HepG2 (cell line): ENCODE results near the gene POLR3GL. TPM values are rescaled to one million over a fixed set of nuclear protein-coding genes. Genes with fewer than 3 reads are reported as not detected.
A peak's percentile ranks its signal among the peaks of the same experiment; 100 is the strongest.

Source experiments
- ARNTL ChIP-seq: sonication (generic); formaldehyde crosslinking; IDR thresholded peaks from 2 replicates; pipeline ENCODE4 v1.4.0; 2020; ENCODE audit warnings: mild to moderate bottlenecking, missing genetic modification reagents
- ELF1 ChIP-seq: sonication (generic); formaldehyde crosslinking; IDR thresholded peaks from 2 replicates; pipeline ENCODE4 v1.4.0; 2020; ENCODE audit warnings: missing genetic modification reagents
- FOXO4 ChIP-seq: sonication (generic); formaldehyde crosslinking; conservative IDR thresholded peaks from 2 replicates; pipeline ENCODE4 v1.8.1; 2023; ENCODE audit warnings: missing genetic modification reagents
- GATAD2A ChIP-seq: IDR thresholded peaks from 2 replicates; pipeline ENCODE4 v1.6.1; 2016
- IRX3 ChIP-seq: sonication (generic); formaldehyde crosslinking; IDR thresholded peaks from 2 replicates; pipeline ENCODE4 v1.8.1; 2023; ENCODE audit warnings: mild to moderate bottlenecking, low read depth, missing genetic modification reagents, borderline replicate concordance
- ISX ChIP-seq: sonication (generic); formaldehyde crosslinking; conservative IDR thresholded peaks from 2 replicates; pipeline ENCODE4 v1.5.0; 2020; ENCODE audit warnings: missing genetic modification reagents
- MTERF4 ChIP-seq: sonication (generic); formaldehyde crosslinking; IDR thresholded peaks from 2 replicates; pipeline ENCODE4 v1.8.0; 2023; ENCODE audit warnings: mild to moderate bottlenecking, missing genetic modification reagents
- NFKB2 ChIP-seq: sonication (generic); formaldehyde crosslinking; IDR thresholded peaks from 2 replicates; pipeline ENCODE4 v1.4.0; 2020; ENCODE audit warnings: missing genetic modification reagents, borderline replicate concordance
- PAX8 ChIP-seq: sonication (generic); formaldehyde crosslinking; IDR thresholded peaks from 2 replicates; pipeline ENCODE4 v1.8.0; 2022; ENCODE audit warnings: mild to moderate bottlenecking, missing genetic modification reagents, borderline replicate concordance
- REXO4 ChIP-seq: sonication (generic); formaldehyde crosslinking; IDR thresholded peaks from 2 replicates; pipeline ENCODE4 v1.8.0; 2022; ENCODE audit warnings: missing genetic modification reagents, mild to moderate bottlenecking, borderline replicate concordance
- SIX1 ChIP-seq: sonication (generic); formaldehyde crosslinking; IDR thresholded peaks from 2 replicates; pipeline ENCODE4 v1.4.0; 2020; ENCODE audit warnings: missing genetic modification reagents, borderline replicate concordance
- TARDBP ChIP-seq: sonication (generic); formaldehyde crosslinking; IDR thresholded peaks from 2 replicates; pipeline ENCODE4 v1.8.0; 2022; ENCODE audit warnings: mild to moderate bottlenecking, missing genetic modification reagents
- TBX2 ChIP-seq: sonication (generic); formaldehyde crosslinking; IDR thresholded peaks from 2 replicates; pipeline ENCODE4 v1.5.0; 2020; ENCODE audit warnings: missing genetic modification reagents, mild to moderate bottlenecking, borderline replicate concordance
- ZBTB39 ChIP-seq: sonication (generic); formaldehyde crosslinking; IDR thresholded peaks from 2 replicates; pipeline ENCODE4 v1.5.0; 2020; ENCODE audit warnings: missing genetic modification reagents
- ZFAT ChIP-seq: sonication (generic); formaldehyde crosslinking; conservative IDR thresholded peaks from 2 replicates; pipeline ENCODE4 v1.8.1; 2023; ENCODE audit warnings: missing genetic modification reagents, inconsistent platforms
- ZNF235 ChIP-seq: sonication (generic); formaldehyde crosslinking; IDR thresholded peaks from 2 replicates; pipeline ENCODE4 v1.8.1; 2023; ENCODE audit warnings: mild to moderate bottlenecking, missing genetic modification reagents, borderline replicate concordance
- ZNF256 ChIP-seq: sonication (generic); formaldehyde crosslinking; conservative IDR thresholded peaks from 2 replicates; pipeline ENCODE4 v1.4.0; 2020; ENCODE audit warnings: missing genetic modification reagents
- ZNF574 ChIP-seq: sonication (generic); formaldehyde crosslinking; IDR thresholded peaks from 2 replicates; pipeline ENCODE4 v1.4.0; 2020; ENCODE audit warnings: missing genetic modification reagents
- ZNF713 ChIP-seq: sonication (generic); formaldehyde crosslinking; IDR thresholded peaks from 2 replicates; pipeline ENCODE4 v1.4.0; 2020; ENCODE audit warnings: mild to moderate bottlenecking, missing genetic modification reagents
- ZSCAN21 ChIP-seq: sonication (generic); formaldehyde crosslinking; IDR thresholded peaks from 2 replicates; pipeline ENCODE4 v1.8.0; 2022; ENCODE audit warnings: mild to moderate bottlenecking, missing genetic modification reagents, moderate library complexity, borderline replicate concordance
- polyA plus RNA-seq, 8 experiments: library from polyadenylated mRNA; depleted of rRNA in 3 of 8; stranded (reverse) in 7 of 8; unstranded in 1 of 8; fragments of >200 nt; fragmentation: Illumina TruSeq in 4 of 8; extraction: Trizol in 4 of 8; gene quantifications; 2 replicates each; pipeline versions ENCODE4 v1.2.1 to v1.2.3, GENCODE V29; 2011 to 2016; ENCODE audit warnings: low read depth in 4 of 8, missing spikeins in 1 of 8, mixed read lengths in 1 of 8; ENCODE audit not compliant: insufficient read depth in 1 of 8
- total RNA-seq, 5 experiments: library from RNA; depleted of rRNA; stranded (reverse); fragments of >200 nt; fragmentation: Illumina TruSeq; extraction: Trizol; gene quantifications; 2 replicates each; pipeline ENCODE4 v1.2.3, GENCODE V29; 2016; ENCODE audit warnings: low read depth in 1 of 5
- TF ChIP-seq, protein P1 (sequence below): sonication (generic); formaldehyde crosslinking; IDR thresholded peaks from 2 replicates; pipeline ENCODE4 v1.9.0; 2021; ENCODE audit warnings: missing genetic modification reagents, mild to moderate bottlenecking, borderline replicate concordance

POLR3GL gene
- total and polyA plus RNA-seq, 2 of the 13 experiments (the other 11 are each of a cell fraction or from before 2014, with no cell fraction given) = 11.5 to 12.4 TPM

DNA sequence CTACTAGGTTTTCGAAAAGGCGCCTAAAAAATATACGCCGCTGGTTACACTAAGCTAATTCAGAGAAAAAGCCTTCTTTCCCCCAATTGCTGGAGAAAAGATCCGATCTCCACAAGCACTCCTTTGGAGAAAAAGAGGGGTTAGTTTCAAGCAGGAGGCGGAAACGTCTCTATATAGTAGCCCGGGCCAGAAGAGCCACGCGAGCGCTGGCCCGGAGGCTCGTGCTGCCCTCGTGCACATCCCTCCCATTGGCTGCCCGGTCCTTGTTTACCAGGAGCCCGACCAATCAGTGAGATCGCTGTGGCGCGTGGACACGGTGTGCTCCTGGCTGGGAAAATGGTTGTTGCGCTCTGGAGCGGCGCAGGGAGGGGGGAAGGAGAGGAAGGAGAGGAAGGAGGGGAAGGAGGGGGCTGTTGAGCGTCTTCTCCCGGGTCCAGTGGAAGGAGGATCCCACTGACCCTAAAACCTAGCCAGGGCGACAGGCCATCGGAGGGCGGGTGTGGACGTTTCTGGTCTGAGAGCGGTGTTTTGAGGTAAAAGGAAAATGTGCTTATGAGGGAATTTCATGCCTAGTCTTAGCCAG is 32.0 kb downstream of the POLR3GL start, which contains the start of gene TXNIP (continued):
- TF ChIP-seq ZBTB39 (CRISPR knock-in tag) (0 out of 2 replicates have a peak, but pooled peaks have one; percentile 66), TARDBP (peak; percentile 98), GATAD2A (CRISPR knock-in tag) (peak; percentile 84; the same call in 1 of the 2 replicates), ELF1 (CRISPR knock-in tag) (peak; percentile 87), IRX3 (CRISPR knock-in tag) (0 out of 2 replicates have a peak, but pooled peaks have one; percentile 82), ZNF256 (CRISPR knock-in tag) (no peak; the same call in 1 of the 2 replicates), ZSCAN21 (CRISPR knock-in tag) (peak; percentile 37), ZNF235 (no peak), ARNTL (CRISPR knock-in tag) (peak; percentile 96), TBX2 (CRISPR knock-in tag) (peak; percentile 75; the same call in 1 of the 2 replicates), FOXO4 (CRISPR knock-in tag) (0 out of 2 replicates have a peak, but pooled peaks have one; percentile 88), ZNF574 (CRISPR knock-in tag) (peak; percentile 53; the same call in 1 of the 2 replicates), NFKB2 (CRISPR knock-in tag) (peak; percentile 89; the same call in 1 of the 2 replicates), ISX (CRISPR knock-in tag) (no peak), SIX1 (peak; percentile 59), MTERF4 (CRISPR knock-in tag) (peak; percentile 90; the same call in 1 of the 2 replicates), PAX8 (CRISPR knock-in tag) (no peak), ZNF713 (no peak), ZFAT (CRISPR knock-in tag) (no peak), REXO4 (no peak)
- TF ChIP-seq, protein P1, sequence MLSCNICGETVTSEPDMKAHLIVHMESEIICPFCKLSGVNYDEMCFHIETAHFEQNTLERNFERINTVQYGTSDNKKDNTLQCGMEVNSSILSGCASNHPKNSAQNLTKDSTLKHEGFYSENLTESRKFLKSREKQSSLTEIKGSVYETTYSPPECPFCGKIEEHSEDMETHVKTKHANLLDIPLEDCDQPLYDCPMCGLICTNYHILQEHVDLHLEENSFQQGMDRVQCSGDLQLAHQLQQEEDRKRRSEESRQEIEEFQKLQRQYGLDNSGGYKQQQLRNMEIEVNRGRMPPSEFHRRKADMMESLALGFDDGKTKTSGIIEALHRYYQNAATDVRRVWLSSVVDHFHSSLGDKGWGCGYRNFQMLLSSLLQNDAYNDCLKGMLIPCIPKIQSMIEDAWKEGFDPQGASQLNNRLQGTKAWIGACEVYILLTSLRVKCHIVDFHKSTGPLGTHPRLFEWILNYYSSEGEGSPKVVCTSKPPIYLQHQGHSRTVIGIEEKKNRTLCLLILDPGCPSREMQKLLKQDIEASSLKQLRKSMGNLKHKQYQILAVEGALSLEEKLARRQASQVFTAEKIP = no peak
